GM21786 (cell line): ENCODE results near the gene RCN2.
"Not testable (repeated sequence)": the region's sequence is repeated elsewhere in the genome, so short reads cannot be mapped to it uniquely, and the experiment has no call there.

Experiments used
- ATAC-seq: cut with Tn5 transposase; IDR thresholded peaks from one replicate; pipeline ENCODE4 v1.9.1; 2021; ENCODE audit not compliant: unreplicated experiment

Gene RCN2

DNA sequence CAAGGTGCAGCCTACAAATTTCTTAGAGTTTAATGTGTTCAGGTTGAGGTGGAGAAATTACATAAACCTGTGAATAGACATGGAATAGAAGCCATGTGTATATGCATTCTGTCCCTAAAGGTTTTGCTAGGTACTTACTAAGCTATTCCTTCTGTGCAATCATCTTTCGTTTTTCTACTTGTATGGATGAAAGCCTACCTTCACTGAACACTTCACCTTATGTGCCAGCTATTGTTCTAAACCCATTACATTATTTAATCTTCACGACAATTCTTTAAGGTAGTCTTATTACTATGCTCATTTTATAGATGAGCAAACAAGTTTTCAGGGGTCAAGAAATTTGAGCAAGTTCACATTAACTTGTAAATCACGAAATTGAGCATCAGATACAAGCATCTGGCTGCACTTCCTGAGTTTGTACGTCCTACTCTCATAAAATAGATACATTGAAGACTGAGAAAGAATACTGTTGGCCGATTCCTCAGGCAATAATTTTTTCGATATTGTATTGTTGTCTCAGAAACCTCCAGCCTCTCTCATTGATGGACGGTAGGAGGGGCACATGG is 635 bp upstream of the RCN2 start:
- no peak for ATAC-seq

DNA sequence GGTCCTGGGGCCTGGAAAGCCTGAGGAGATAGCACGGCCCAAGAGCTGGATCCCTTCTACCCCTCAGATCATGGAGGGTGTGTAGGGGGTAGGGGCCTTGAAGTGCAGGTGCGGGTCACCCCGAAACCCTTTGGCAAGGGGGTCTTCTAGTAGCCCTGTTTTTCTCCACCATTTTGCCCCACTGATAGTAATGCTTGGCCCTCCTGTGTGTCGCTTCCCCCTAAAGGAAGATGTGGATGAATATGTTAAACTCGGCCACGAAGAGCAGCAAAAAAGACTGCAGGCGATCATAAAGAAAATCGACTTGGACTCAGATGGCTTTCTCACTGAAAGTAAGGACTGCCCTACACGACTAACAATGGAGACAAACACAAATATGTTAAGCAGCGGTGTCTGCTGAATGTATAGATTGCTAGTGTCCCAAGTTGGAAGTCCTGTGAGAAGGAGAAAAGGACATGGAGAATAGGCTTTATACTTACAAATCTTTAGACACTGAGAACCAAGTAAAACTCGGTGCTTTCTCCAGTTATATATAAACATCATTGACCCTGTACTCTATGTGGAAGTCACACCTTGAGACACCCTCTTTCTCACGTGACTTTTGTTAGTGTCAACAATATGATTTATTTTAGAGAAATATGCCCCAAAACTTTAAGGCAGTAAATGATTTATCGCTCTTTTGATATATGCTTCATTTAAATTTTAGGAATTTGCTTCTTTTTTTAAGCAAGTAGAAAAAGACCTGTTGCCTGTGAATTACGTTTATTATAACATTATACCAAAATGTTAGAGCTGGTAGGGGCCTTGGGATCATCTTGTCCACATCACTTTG is 802 bp downstream of the RCN2 start:
- no peak for ATAC-seq

- no peak for ATAC-seq
These were observed 4.1 kb downstream of the RCN2 start for GRCh38 chr15:76935620-76936019.

DNA sequence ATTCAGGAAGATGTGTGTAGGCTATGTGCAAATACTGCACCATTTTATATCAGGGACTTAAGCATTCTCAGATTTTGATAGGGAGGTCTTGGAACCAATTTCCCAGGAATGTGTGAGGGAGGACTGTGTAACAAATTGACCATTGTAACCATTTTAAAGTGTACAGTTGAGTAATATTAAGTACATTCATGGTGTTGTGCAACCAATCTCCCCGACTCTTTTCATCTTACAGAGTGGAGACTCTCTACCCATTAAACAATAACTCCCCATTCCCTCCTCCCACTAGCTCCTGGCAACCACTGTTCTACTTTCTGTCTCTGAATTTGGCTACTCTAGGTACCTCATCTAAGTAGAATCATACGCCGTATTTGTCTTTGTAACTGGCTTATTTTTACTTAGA is 5.1 kb downstream of the RCN2 start:
- no peak for ATAC-seq

DNA sequence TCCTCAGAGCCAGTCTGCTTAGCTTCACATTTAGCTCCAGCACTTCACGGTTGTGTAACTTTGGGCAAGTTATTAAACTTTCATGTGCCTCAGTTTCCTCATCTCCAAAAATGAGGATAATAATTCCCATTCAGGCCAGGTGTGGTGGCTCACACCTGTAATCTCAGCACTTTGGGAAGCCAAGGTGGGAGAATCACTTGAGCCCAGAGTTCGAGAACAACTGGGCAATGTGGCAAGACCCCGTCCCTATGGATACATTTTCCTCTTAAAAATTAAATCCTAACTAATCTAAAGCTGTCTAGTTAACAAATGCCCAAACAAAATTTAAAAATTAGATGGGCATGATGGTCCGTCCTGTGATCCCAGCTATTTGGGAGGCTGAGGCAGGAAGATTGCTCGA is 7.2 kb downstream of the RCN2 start:
- no peak for ATAC-seq

- no peak for ATAC-seq
These were observed 8.2 kb downstream of the RCN2 start for GRCh38 chr15:76939715-76940114.

DNA sequence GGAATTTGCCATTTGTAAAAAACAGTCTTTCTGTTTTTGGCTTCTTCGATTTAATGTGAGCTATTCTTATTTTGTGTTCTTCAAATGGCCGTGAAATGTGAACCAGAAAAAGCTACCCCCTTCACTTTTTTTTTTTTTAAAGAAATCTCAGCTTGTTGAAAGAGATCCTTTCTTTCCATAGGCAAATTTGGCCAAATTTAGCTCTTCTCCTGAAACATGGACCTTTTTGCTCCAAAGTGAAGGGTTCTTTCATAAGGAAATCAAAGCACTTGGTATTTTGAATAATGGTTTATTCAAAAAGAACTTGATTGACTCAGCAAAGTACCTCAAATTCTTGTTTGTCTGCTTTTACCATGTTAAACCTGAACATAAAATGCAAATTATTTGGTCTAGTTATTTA is 10.1 kb downstream of the RCN2 start:
- ATAC-seq: no peak

GRCh38 chr15:76942331-76942730 is 10.8 kb downstream of the RCN2 start:
- ATAC-seq: no peak

DNA sequence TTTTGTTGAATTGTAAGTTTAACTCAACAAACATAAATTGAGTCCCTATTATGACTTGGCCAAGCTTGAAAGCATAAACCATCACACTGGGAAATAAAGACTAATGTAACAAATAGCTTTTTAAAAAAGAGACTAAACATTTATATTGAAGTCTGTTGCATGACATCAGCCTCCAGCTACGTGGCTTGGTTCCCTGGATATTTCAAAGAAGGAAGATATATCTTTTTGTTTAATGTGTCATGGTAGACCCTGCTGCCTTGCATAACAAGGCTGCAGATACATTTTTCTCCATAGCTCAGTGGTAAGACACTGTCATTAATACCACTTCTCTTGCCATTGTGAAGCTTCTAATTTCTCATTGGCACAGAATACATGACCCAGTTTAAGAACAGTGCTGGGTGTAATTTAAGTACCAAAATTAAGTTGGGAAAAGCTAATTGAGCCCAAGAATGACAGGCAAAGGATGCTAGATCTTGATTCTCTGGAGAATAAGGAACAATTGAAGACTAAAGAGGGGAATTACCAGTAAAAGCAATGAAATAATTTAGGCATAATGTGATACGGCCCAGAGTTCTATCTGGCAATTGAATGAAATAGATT is 14.0 kb downstream of the RCN2 start:
- no peak for ATAC-seq

- no peak for ATAC-seq
These were observed 15.9 kb downstream of the RCN2 start for GRCh38 chr15:76947454-76947853.

- ATAC-seq: no peak
These were observed 19.7 kb downstream of the RCN2 start for GRCh38 chr15:76951220-76951619.

GRCh38 chr15:76953913-76954312 is 22.4 kb downstream of the RCN2 start:
- ATAC-seq: no peak

DNA sequence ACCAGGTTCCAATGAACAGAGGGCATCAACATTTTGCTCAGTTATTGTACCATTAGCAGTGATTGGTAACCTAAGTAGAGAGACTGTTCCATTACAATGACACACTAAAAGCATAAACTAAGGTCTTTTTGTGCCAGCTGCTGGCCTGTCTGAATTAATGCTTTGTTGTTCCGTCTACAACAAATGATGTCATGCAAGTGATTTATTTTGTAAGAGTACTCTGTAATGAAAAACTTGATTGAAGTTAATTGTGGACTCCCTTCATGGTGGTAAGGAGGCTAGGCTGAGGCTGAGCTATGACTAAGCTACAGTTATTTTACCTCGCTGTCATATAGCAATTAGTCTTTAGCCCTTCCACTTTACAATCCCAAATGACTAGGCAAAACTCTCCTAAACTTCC is 23.2 kb downstream of the RCN2 start:
- no peak for ATAC-seq

DNA sequence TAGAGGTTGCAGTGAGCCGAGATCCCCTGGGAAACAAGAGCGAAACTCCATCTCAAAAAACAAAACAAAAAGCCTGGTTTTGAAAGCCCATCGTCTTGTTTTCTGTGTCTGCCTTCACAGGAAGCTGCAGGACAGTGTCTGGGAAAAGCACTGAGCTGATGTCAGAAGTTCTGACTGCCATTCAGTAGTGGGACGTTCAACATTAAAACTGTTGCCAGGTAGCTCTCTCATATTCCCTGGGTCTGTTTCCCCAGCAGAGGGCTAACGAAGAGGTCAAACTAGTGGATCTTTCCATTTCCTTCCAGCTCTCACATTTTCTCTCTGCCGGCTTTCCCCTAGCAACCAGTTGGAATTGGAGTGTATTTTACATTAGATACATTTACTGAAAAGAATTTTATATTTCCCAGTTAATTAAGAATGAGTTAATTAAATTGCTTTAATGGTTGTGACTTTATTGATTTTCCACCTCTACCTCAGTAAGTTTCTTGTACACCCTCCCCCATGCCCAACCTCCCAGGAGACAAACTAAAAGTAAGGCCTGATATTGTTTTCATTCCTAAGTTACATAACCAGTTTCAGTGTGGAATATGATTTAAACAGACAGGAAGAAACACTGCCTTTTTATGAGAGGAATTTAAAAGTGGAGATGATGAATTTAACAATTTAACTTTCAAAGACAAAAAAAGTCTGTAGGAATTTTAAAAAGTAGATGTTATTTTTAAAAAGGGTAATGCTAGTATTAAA is 29.9 kb downstream of the RCN2 start:
- ATAC-seq: no peak

GRCh38 chr15:76962337-76963013 is 30.9 kb downstream of the RCN2 start:
- no peak for ATAC-seq

DNA sequence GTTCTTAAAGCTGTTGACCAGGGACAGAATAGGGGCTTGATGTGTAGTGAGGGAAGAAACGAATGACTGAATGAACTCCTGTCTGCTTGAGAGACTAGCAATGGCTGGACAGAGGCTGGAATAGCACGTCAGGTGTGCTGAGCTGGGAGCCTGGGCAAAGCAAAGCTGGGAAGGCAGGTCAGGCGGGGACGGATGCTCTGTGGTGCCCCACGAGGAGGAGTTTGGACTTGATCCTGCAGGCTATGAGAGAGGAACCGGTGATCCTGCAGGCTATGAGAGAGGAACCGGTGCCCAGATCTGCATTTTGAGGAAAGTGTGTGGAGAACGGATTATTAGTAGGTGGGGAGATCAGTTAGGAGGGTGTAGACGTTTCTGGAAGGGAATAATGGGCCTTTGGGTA is 32.0 kb downstream of the RCN2 start:
- ATAC-seq: no peak

- no peak for ATAC-seq
These were observed 32.6 kb downstream of the RCN2 start for GRCh38 chr15:76964157-76964556.

- not testable (repeated sequence) for ATAC-seq
These were observed 34.5 kb downstream of the RCN2 start for GRCh38 chr15:76966051-76966450.

DNA sequence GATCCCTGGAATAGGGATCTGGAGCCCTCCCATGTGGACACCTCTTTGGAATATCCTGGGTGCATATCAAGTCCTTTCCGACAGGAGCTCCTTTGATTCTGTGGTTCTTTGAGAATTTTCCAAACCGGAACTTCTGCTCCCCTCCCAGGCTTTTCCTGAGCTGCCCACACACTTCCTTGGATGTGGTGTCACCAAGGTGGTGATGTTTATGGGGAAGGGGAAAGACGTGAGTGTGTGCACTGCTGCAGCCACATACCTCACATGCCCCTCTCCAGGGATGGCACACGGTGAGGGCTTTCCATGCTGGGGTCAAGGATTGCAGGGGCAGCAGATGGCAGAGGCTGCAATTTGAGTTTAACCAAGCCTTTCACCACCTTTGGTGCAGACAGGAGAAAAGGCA is 35.5 kb downstream of the RCN2 start:
- ATAC-seq: no peak

DNA sequence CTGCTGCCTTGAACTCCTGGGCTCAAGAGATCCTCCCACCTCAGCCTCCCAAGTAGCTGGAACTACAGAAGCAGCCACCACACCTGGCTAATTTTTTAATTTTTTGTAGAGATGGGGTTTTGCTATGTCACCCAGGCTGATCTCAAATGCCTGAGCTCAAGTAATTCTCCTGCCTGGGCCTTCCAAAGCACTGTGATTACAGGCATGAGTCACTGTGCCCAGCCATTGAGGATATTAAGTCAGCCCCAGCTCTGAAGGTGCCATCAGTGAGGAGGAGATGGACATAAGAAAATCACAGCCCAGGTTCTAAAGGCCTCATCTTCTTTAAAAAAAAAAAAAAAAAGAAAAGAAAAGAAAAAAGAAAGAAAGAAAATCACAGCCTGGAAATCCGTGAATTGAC is 36.8 kb downstream of the RCN2 start:
- no peak for ATAC-seq
